HEK293 (cell line): ENCODE data around the gene ZNF440.
"Not testable (repeated sequence)": the region's sequence is repeated elsewhere in the genome, so short reads cannot be mapped to it uniquely, and the experiment has no call there.

Source experiments
- CTCF ChIA-PET: fragments of 350-600 bp; formaldehyde crosslinking; extraction: SDS; loops from one replicate; lab custom pipeline; 2021; ENCODE audit warnings: antibody characterized with exemption; lab: Yijun Ruan, JAX
- POLR2A ChIA-PET: fragments of 300-600 bp; formaldehyde crosslinking; extraction: SDS; loops from one replicate; lab custom pipeline; 2020; ENCODE audit warnings: antibody characterized with exemption, inconsistent platforms; lab: Yijun Ruan, JAX
- H3K27ac ChIP-seq: fragments of 200-500 bp; sonication (Bioruptor generic); 2 replicates; pipeline ENCODE4 v1.5.1; 2014; ENCODE audit warnings: low read depth, low read length, control low read depth, inconsistent platforms; ENCODE audit errors: extremely low read depth
- H3K36me3 ChIP-seq, 2 experiments: fragments of 200-500 bp in 1 of 2; sonication (Bioruptor generic) in 1 of 2; 1 replicate in 1 of 2; 2 replicates in 1 of 2; pipeline ENCODE4 v1.5.1; 2014 to 2017; ENCODE audit warnings: inconsistent platforms in 2 of 2, low read length in 2 of 2; ENCODE audit not compliant: control insufficient read depth in 2 of 2, insufficient read depth in 1 of 2
- H3K4me1 ChIP-seq: fragments of 200-500 bp; sonication (Bioruptor generic); 2 replicates; pipeline ENCODE4 v1.5.1; 2014; ENCODE audit warnings: mild to moderate bottlenecking, low read length, inconsistent platforms; ENCODE audit not compliant: control insufficient read depth, insufficient read depth
- H3K4me3 ChIP-seq: 2 replicates; pipeline ENCODE4 v1.5.1; 2011; ENCODE audit warnings: low read depth, mild to moderate bottlenecking, control low read depth, low read length, moderate library complexity
- H3K9me3 ChIP-seq: fragments of 200-500 bp; sonication (Bioruptor generic); 2 replicates; pipeline ENCODE4 v1.5.1; 2014; ENCODE audit warnings: low read depth, low read length, inconsistent platforms; ENCODE audit not compliant: control insufficient read depth, insufficient read depth
- FEZF1 ChIP-seq: fragments of 450-650 bp; formaldehyde crosslinking; IDR thresholded peaks from 2 replicates; pipeline ENCODE4 v1.5.1; 2016; ENCODE audit warnings: missing biosample characterization, missing genetic modification characterization
- OSR2 ChIP-seq: fragments of 450-650 bp; formaldehyde crosslinking; IDR thresholded peaks from 2 replicates; pipeline ENCODE4 v1.5.1; 2016; ENCODE audit warnings: missing biosample characterization, missing genetic modification characterization
- TCF7L2 ChIP-seq: IDR thresholded peaks from 2 replicates; pipeline ENCODE4 v1.6.1; 2011; ENCODE audit warnings: low read depth, mild to moderate bottlenecking, inconsistent platforms, low read length, moderate library complexity, borderline replicate concordance
- ZNF140 ChIP-seq: fragments of 450-650 bp; formaldehyde crosslinking; IDR thresholded peaks from 2 replicates; pipeline ENCODE4 v1.5.1; 2016; ENCODE audit warnings: missing biosample characterization, missing genetic modification characterization
- ZNF18 ChIP-seq: fragments of 450-650 bp; formaldehyde crosslinking; IDR thresholded peaks from 2 replicates; pipeline ENCODE4 v1.5.1; 2016; ENCODE audit warnings: missing biosample characterization, missing genetic modification characterization
- ZNF202 ChIP-seq: fragments of 450-650 bp; formaldehyde crosslinking; IDR thresholded peaks from 2 replicates; pipeline ENCODE4 v1.5.1; 2016; ENCODE audit warnings: missing biosample characterization, missing genetic modification characterization, borderline replicate concordance
- ZNF366 ChIP-seq: fragments of 450-650 bp; formaldehyde crosslinking; conservative IDR thresholded peaks from 2 replicates; pipeline ENCODE4 v1.5.1; 2016; ENCODE audit warnings: missing biosample characterization, missing genetic modification characterization
- ZNF391 ChIP-seq: fragments of 450-650 bp; formaldehyde crosslinking; IDR thresholded peaks from 2 replicates; pipeline ENCODE4 v1.5.1; 2016; ENCODE audit warnings: low read depth, missing biosample characterization, missing genetic modification characterization, borderline replicate concordance
- ZNF585B ChIP-seq: fragments of 450-650 bp; formaldehyde crosslinking; IDR thresholded peaks from 2 replicates; pipeline ENCODE4 v1.5.1; 2016; ENCODE audit warnings: missing biosample characterization, missing genetic modification characterization
- ZNF596 ChIP-seq: fragments of 450-650 bp; IDR thresholded peaks from 2 replicates; pipeline ENCODE4 v1.5.0; 2018; ENCODE audit warnings: missing biosample characterization, mild to moderate bottlenecking, missing genetic modification characterization, moderate library complexity
- ZNF670 ChIP-seq: fragments of 450-650 bp; formaldehyde crosslinking; IDR thresholded peaks from 2 replicates; pipeline ENCODE4 v1.5.1; 2016; ENCODE audit warnings: missing biosample characterization, missing genetic modification characterization, low read depth
- ZNF677 ChIP-seq: fragments of 450-650 bp; IDR thresholded peaks from 2 replicates; pipeline ENCODE4 v1.5.0; 2018; ENCODE audit warnings: missing biosample characterization, mild to moderate bottlenecking, missing genetic modification characterization, moderate library complexity
- ZNF747 ChIP-seq: fragments of 450-650 bp; formaldehyde crosslinking; IDR thresholded peaks from 2 replicates; pipeline ENCODE4 v1.5.1; 2016; ENCODE audit warnings: missing biosample characterization, missing genetic modification characterization
- ZNF785 ChIP-seq: fragments of 450-650 bp; formaldehyde crosslinking; IDR thresholded peaks from 2 replicates; pipeline ENCODE4 v1.5.1; 2016; ENCODE audit warnings: missing biosample characterization, missing genetic modification characterization
- TF ChIP-seq, protein P1 (sequence below): fragments of 450-650 bp; formaldehyde crosslinking; IDR thresholded peaks from 2 replicates; pipeline ENCODE4 v1.5.1; 2016; ENCODE audit warnings: missing biosample characterization, missing genetic modification characterization

ZNF440 gene

DNA sequence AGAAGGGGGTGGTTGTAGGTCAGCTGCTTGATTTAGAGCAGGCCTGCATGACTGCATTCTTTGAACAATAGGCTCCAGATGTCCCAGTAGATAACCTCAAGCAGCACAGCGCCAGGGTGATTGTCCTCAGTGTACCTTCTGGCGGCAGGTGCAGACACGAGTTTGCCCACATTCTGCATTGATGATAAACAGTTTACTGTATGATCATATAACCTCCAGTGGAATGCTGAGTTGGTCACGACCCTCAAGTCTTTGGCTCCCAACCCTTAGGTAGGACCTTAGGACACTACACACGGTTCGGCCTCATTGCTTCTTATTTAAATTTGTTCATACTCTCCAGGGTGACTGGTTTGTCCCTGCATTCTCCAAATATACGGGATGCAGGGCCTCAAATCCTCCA, 46.6 kb downstream of the ZNF440 start (continued):
- TF ChIP-seq ZNF670 (tag by site-specific recombination): no peak
- TF ChIP-seq ZNF785 (tag by site-specific recombination): no peak
- no peak for TF ChIP-seq ZNF585B (tag by site-specific recombination)
- TF ChIP-seq TCF7L2: no peak
- no peak for TF ChIP-seq ZNF140 (tag by site-specific recombination)
- no peak for TF ChIP-seq ZNF18 (tag by site-specific recombination)

- Histone ChIP-seq H3K9me3 (no peaks in the 10 kb centered on the region), H3K27ac (no peak overlapping the region)
- CTCF ChIA-PET: no interaction called here
- POLR2A ChIA-PET: no interaction called here
- TF ChIP-seq, protein P1, sequence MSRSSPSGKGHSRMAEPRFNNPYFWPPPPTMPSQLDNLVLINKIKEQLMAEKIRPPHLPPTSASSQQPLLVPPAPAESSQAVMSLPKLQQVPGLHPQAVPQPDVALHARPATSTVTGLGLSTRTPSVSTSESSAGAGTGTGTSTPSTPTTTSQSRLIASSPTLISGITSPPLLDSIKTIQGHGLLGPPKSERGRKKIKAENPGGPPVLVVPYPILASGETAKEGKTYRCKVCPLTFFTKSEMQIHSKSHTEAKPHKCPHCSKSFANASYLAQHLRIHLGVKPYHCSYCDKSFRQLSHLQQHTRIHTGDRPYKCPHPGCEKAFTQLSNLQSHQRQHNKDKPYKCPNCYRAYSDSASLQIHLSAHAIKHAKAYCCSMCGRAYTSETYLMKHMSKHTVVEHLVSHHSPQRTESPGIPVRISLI: no peak
- no peak for TF ChIP-seq ZNF202 (tag by site-specific recombination)
- TF ChIP-seq, all 188 proteins: peak for 0
- H3K4me3 ChIP-seq: no peak overlapping the region
- H3K36me3 ChIP-seq: no peaks in the 10 kb centered on the region
- H3K4me1 ChIP-seq: no peaks in the 10 kb centered on the region
These were observed 47.2 kb downstream of the ZNF440 start for GRCh38 chr19:11861301-11861700.

GRCh38 chr19:11867766-11868165, 53.7 kb downstream of the ZNF440 start:
- CTCF ChIA-PET: interaction anchor here (1.0 kb wide), 1 partner anchor 13 kb away, joined by 4 read pairs; no protein-coding TSS in a partner anchor
- H3K9me3 ChIP-seq, H3K4me3 ChIP-seq, H3K4me1 ChIP-seq, POLR2A ChIA-PET, H3K36me3 ChIP-seq, H3K27ac ChIP-seq: not testable (repeated sequence)

- H3K36me3 ChIP-seq: no peaks in the 10 kb centered on the region
- H3K27ac ChIP-seq: no peak overlapping the region
- POLR2A ChIA-PET: no interaction called here
- no peak for TF ChIP-seq ZNF391 (tag by site-specific recombination)
- TF ChIP-seq, all 188 proteins: peak for 0
- Histone ChIP-seq H3K9me3 (no peaks in the 10 kb centered on the region), H3K4me1 (no peaks in the 10 kb centered on the region), H3K4me3 (no peak overlapping the region)
- CTCF ChIA-PET: no interaction called here
These were observed 54.1 kb downstream of the ZNF440 start for GRCh38 chr19:11868188-11868587.

DNA sequence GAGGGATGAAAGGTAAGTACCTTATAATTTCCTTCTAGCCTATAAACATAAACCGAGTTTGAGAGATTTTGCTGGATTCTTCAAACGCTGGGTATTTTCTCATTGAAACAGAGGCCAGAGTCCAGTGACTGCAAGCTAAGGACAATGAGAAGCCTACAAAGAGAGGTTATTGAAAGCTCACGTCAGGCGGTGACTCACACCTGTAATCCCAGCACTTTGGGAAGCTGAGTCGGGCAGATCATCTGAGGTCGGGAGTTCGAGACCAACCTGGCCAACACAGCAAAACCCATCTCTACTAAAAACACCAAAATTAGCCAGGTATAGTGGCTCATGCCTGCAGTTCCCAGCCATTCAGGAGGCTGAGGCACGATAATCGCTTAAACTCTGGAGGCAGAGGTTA, 58.6 kb downstream of the ZNF440 start:
- H3K4me3 ChIP-seq: no peak overlapping the region
- H3K4me1 ChIP-seq: no peaks in the 10 kb centered on the region
- H3K27ac ChIP-seq: no peak overlapping the region
- H3K36me3 ChIP-seq: no peaks in the 10 kb centered on the region
- H3K9me3 ChIP-seq: no peaks in the 10 kb centered on the region
- ChIA-PET POLR2A (no interaction called here), CTCF (interaction anchor here (0.7 kb wide), 2 partner anchors 115 to 893 kb away, joined by 4 read pairs; no protein-coding TSS in a partner anchor)
- TF ChIP-seq FEZF1: no peak
- TF ChIP-seq ZNF366 (tag by site-specific recombination): no peak
- TF ChIP-seq ZNF677: no peak
- no peak for TF ChIP-seq ZNF596 (tag by site-specific recombination)
- no peak for TF ChIP-seq OSR2 (tag by site-specific recombination)
- no peak for TF ChIP-seq ZNF747 (tag by site-specific recombination)
